VCaP (cell line): ENCODE results near the gene ITGB5.
A peak's percentile ranks its signal among the peaks of the same experiment; 100 is the strongest.

Source experiments
- H3K27ac ChIP-seq: fragments of 450-650 bp; 2 replicates; pipeline ENCODE4 v1.5.1; 2017
- CTCF ChIP-seq: fragments of 450-650 bp; conservative IDR thresholded peaks from 2 replicates; pipeline ENCODE4 v1.5.1; 2017; ENCODE audit warnings: mild to moderate bottlenecking, moderate library complexity

Gene ITGB5

GRCh38 chr3:124730129-124730940 is 156.8 kb downstream of the ITGB5 start, which contains the start of gene UMPS:
Gene UMPS (plus strand): TSS chr3:124730452. CDS start chr3:124730472, 20 bp downstream.
- H3K27ac ChIP-seq = peak within 1 kb of the TSS; percentile 75
- TF ChIP-seq CTCF = no peak

GRCh38 chr3:124722589-124722988 is 164.6 kb downstream of the ITGB5 start:
- H3K27ac ChIP-seq = no peak overlapping the region
- no peak for TF ChIP-seq CTCF

DNA sequence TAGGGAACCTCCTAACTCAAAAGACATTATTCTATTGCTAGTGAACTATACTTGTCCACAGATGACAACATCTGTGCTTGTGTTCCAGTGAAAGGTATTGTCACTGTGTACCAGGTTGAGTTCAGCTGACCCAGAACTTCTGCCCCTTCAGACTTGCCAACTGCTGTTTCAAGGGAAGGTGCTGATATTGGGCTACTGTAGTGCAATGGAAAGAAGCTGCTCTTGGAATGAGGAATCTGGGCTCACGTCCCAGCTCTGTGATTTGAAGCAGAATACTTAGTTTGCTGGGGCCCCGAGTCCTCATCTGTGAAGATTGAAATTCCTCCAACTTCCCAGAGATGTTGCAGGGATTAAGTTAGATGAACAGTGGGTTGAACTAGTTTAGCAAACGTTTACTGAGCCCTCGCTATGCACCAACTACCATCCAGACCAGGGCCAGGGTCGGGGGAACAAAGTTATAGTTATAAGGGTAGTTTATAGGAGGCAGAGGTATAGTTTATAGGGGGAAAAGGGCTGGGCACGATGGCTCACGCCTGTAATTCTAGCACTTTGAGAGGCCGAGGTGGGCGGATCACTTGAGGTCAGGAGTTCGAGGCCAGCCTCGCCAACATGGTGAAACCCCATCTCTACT is 172.8 kb downstream of the ITGB5 start:
- H3K27ac ChIP-seq = no peak overlapping the region
- no peak for TF ChIP-seq CTCF
